GM12891 (cell line): ENCODE measurements around the gene PLA2G2D.

Source experiments
- PAX5 ChIP-seq: IDR thresholded peaks from 2 replicates; pipeline ENCODE4 v1.6.1; 2011; ENCODE audit warnings: low read length, moderate library complexity, mild to moderate bottlenecking; ENCODE audit not compliant: insufficient read depth, severe bottlenecking
- POLR2A ChIP-seq: IDR thresholded peaks from 2 replicates; pipeline ENCODE4 v1.6.1; 2011; ENCODE audit warnings: low read depth, low read length, control low read depth
- POLR2AphosphoS5 ChIP-seq: IDR thresholded peaks from 2 replicates; pipeline ENCODE4 v1.6.1; 2011; ENCODE audit warnings: low read depth, low read length, control low read depth
- POU2F2 ChIP-seq: IDR thresholded peaks from 2 replicates; pipeline ENCODE4 v1.6.1; 2011; ENCODE audit warnings: low read depth, mild to moderate bottlenecking, control low read depth, low read length, moderate library complexity
- SPI1 ChIP-seq: IDR thresholded peaks from 2 replicates; pipeline ENCODE4 v1.6.1; 2011; ENCODE audit warnings: low read depth, low read length, control low read depth
- TAF1 ChIP-seq: IDR thresholded peaks from 2 replicates; pipeline ENCODE4 v1.6.1; 2011; ENCODE audit warnings: low read depth, low read length, control low read depth

DNA sequence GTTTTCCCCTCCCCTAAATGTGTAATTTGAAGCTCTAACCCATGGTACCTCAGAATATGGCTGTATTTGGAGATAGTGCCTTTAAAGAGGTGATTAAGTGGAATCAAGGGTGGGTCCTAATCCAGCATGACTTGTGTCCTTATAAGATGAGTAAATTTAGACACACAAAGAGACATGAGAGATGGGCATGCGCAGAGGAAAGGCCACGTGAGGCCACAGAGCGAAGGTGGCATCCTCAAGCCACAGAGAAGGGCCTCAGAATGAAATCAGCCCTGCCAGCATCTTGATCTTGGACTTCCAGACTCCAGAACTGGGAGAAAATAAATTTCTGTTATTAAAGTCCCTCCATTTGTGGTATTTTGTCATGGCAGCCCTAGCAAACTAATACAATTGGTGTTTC, 16.9 kb upstream of the PLA2G2D start:
- TF ChIP-seq POLR2A (no peak), PAX5 (no peak), POLR2AphosphoS5 (no peak), POU2F2 (no peak), TAF1 (no peak), SPI1 (no peak)
